ENCODE results near the gene SLC46A2. TPM values are rescaled to one million over a fixed set of nuclear protein-coding genes. Genes with fewer than 3 reads are reported as not detected.

Gene SLC46A2
- polyA plus RNA-seq, 1 donor from 2014 or later: not detected

DNA sequence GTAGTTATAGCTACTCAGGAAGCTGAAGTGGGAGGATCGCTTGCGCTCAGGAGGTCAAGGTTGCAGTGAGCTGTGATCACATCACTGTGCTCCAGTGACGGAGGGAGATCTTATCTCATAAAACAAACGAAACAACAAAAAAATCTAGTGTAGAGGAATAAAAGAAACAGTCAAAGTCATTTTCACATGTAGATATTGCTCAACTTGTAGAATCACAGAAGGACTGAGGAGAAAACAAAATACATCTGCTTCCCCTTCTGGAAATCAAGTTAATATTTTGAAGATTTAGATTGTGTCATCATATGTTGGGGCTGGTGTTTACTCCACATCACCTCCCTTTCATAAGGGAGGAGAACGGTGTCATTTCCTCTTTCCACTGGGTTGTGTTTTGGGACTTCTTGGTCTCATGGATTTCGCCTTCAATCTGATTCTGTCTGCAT lies 8.2 kb upstream of the SLC46A2 start:
- no peak overlapping the region for H3K4me2 ChIP-seq (ENCODE audit: low read length)
- H3K9me3 ChIP-seq (ENCODE audit: low read length): no peaks in the 10 kb centered on the region
- no peaks in the 10 kb centered on the region for H3K79me2 ChIP-seq (replicated peaks; ENCODE audit: insufficient read depth, low read length)
- no peak overlapping the region for H3K4me3 ChIP-seq (ENCODE audit: low read length)
- TF ChIP-seq SMC3 (conservative IDR thresholded peaks at IDR 0.05; ENCODE audit: poor library complexity) (no peak), RAD21 (conservative IDR thresholded peaks at IDR 0.05) (no peak), MXI1 (conservative IDR thresholded peaks at IDR 0.05; ENCODE audit: poor library complexity, severe bottlenecking) (no peak), TAF1 (IDR thresholded peaks at IDR 0.05; ENCODE audit: low read depth) (no peak), EP300 (conservative IDR thresholded peaks at IDR 0.05; ENCODE audit: poor library complexity, severe bottlenecking) (no peak), POLR2AphosphoS5 (IDR thresholded peaks at IDR 0.05) (no peak), EZH2 (IDR thresholded peaks at IDR 0.05; ENCODE audit: borderline replicate concordance, insufficient read depth, low read length, poor library complexity, severe bottlenecking) (no peak)
- TF ChIP-seq, protein P1, sequence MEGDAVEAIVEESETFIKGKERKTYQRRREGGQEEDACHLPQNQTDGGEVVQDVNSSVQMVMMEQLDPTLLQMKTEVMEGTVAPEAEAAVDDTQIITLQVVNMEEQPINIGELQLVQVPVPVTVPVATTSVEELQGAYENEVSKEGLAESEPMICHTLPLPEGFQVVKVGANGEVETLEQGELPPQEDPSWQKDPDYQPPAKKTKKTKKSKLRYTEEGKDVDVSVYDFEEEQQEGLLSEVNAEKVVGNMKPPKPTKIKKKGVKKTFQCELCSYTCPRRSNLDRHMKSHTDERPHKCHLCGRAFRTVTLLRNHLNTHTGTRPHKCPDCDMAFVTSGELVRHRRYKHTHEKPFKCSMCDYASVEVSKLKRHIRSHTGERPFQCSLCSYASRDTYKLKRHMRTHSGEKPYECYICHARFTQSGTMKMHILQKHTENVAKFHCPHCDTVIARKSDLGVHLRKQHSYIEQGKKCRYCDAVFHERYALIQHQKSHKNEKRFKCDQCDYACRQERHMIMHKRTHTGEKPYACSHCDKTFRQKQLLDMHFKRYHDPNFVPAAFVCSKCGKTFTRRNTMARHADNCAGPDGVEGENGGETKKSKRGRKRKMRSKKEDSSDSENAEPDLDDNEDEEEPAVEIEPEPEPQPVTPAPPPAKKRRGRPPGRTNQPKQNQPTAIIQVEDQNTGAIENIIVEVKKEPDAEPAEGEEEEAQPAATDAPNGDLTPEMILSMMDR (IDR thresholded peaks at IDR 0.05; ENCODE audit: poor library complexity, severe bottlenecking): no peak
- TF ChIP-seq, protein P2, sequence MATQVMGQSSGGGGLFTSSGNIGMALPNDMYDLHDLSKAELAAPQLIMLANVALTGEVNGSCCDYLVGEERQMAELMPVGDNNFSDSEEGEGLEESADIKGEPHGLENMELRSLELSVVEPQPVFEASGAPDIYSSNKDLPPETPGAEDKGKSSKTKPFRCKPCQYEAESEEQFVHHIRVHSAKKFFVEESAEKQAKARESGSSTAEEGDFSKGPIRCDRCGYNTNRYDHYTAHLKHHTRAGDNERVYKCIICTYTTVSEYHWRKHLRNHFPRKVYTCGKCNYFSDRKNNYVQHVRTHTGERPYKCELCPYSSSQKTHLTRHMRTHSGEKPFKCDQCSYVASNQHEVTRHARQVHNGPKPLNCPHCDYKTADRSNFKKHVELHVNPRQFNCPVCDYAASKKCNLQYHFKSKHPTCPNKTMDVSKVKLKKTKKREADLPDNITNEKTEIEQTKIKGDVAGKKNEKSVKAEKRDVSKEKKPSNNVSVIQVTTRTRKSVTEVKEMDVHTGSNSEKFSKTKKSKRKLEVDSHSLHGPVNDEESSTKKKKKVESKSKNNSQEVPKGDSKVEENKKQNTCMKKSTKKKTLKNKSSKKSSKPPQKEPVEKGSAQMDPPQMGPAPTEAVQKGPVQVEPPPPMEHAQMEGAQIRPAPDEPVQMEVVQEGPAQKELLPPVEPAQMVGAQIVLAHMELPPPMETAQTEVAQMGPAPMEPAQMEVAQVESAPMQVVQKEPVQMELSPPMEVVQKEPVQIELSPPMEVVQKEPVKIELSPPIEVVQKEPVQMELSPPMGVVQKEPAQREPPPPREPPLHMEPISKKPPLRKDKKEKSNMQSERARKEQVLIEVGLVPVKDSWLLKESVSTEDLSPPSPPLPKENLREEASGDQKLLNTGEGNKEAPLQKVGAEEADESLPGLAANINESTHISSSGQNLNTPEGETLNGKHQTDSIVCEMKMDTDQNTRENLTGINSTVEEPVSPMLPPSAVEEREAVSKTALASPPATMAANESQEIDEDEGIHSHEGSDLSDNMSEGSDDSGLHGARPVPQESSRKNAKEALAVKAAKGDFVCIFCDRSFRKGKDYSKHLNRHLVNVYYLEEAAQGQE (IDR thresholded peaks at IDR 0.05; ENCODE audit: borderline replicate concordance): no peak
- no peaks in the 10 kb centered on the region for H3F3A ChIP-seq (ENCODE audit: insufficient read depth, low read length, poor library complexity, severe bottlenecking)
- H2AFZ ChIP-seq (ENCODE audit: low read depth, low read length): no peak overlapping the region
- no peaks in the 10 kb centered on the region for H3K36me3 ChIP-seq (ENCODE audit: insufficient read depth, low read length)
- no peak overlapping the region for H3K27ac ChIP-seq (ENCODE audit: low read length)
- H3K9ac ChIP-seq (ENCODE audit: low read length): no peak overlapping the region
- H3K9me2 ChIP-seq (ENCODE audit: insufficient read depth, low read length): no peaks in the 10 kb centered on the region
- H3K27me3 ChIP-seq (ENCODE audit: insufficient read depth, low read depth, low read length): no peaks in the 10 kb centered on the region
- H4K20me1 ChIP-seq (ENCODE audit: insufficient read depth): no peaks in the 10 kb centered on the region

DNA sequence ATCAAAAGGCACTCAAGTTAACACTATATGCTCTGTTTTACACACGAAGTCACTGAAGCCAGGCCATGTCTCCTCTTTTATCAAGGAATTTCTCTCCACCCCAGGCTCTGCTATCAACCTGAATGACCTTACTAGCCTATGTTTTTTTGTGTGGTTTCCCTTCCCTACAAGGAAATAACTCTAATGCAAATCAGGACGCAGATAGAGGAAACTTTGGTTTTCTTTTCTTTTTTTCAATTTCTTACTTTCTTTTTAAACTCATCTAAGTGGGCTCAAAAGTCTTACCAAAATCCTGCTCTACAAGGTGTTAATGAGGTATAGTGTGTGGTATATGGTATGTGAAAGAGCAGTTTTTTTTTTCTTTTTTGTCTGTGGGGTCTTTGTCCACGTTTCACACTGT lies 5.5 kb upstream of the SLC46A2 start:
- H3K27ac ChIP-seq (ENCODE audit: low read length): no peak overlapping the region
- H3K79me2 ChIP-seq (replicated peaks; ENCODE audit: insufficient read depth, low read length): no peaks in the 10 kb centered on the region
- TF ChIP-seq MXI1 (conservative IDR thresholded peaks at IDR 0.05; ENCODE audit: poor library complexity, severe bottlenecking) (no peak), EP300 (conservative IDR thresholded peaks at IDR 0.05; ENCODE audit: poor library complexity, severe bottlenecking) (no peak), RAD21 (conservative IDR thresholded peaks at IDR 0.05) (no peak), TAF1 (IDR thresholded peaks at IDR 0.05; ENCODE audit: low read depth) (no peak), POLR2AphosphoS5 (IDR thresholded peaks at IDR 0.05) (no peak), SMC3 (conservative IDR thresholded peaks at IDR 0.05; ENCODE audit: poor library complexity) (no peak), EZH2 (IDR thresholded peaks at IDR 0.05; ENCODE audit: borderline replicate concordance, insufficient read depth, low read length, poor library complexity, severe bottlenecking) (no peak)
- TF ChIP-seq, protein P2 (IDR thresholded peaks at IDR 0.05; ENCODE audit: borderline replicate concordance): no peak
- TF ChIP-seq, protein P1 (IDR thresholded peaks at IDR 0.05; ENCODE audit: poor library complexity, severe bottlenecking): no peak
- H2AFZ ChIP-seq (ENCODE audit: low read depth, low read length): no peak overlapping the region
- no peak overlapping the region for H3K4me3 ChIP-seq (ENCODE audit: low read length)
- H3K9me2 ChIP-seq (ENCODE audit: insufficient read depth, low read length): no peaks in the 10 kb centered on the region
- H3K9ac ChIP-seq (ENCODE audit: low read length): no peak overlapping the region
- no peaks in the 10 kb centered on the region for H3F3A ChIP-seq (ENCODE audit: insufficient read depth, low read length, poor library complexity, severe bottlenecking)
- peaks cover 3% of the 10 kb centered on the region for H3K27me3 ChIP-seq (ENCODE audit: insufficient read depth, low read depth, low read length)
- H3K4me2 ChIP-seq (ENCODE audit: low read length): no peak overlapping the region
- H3K36me3 ChIP-seq (ENCODE audit: insufficient read depth, low read length): no peaks in the 10 kb centered on the region
- no peaks in the 10 kb centered on the region for H4K20me1 ChIP-seq (ENCODE audit: insufficient read depth)
- H3K9me3 ChIP-seq (ENCODE audit: low read length): no peaks in the 10 kb centered on the region

All from neural cell (in vitro differentiated cells).